Stimulated activated naive CD4-positive, alpha-beta T cell treated with Interleukin-2 at 50 U/mL for 16 hours (primary cell): ENCODE data around the gene STOX2.

Experiments used
- DNase-seq: peaks from one replicate; lab custom pipeline; 2025; lab: John Stamatoyannopoulos, UW

The STOX2 gene

DNA sequence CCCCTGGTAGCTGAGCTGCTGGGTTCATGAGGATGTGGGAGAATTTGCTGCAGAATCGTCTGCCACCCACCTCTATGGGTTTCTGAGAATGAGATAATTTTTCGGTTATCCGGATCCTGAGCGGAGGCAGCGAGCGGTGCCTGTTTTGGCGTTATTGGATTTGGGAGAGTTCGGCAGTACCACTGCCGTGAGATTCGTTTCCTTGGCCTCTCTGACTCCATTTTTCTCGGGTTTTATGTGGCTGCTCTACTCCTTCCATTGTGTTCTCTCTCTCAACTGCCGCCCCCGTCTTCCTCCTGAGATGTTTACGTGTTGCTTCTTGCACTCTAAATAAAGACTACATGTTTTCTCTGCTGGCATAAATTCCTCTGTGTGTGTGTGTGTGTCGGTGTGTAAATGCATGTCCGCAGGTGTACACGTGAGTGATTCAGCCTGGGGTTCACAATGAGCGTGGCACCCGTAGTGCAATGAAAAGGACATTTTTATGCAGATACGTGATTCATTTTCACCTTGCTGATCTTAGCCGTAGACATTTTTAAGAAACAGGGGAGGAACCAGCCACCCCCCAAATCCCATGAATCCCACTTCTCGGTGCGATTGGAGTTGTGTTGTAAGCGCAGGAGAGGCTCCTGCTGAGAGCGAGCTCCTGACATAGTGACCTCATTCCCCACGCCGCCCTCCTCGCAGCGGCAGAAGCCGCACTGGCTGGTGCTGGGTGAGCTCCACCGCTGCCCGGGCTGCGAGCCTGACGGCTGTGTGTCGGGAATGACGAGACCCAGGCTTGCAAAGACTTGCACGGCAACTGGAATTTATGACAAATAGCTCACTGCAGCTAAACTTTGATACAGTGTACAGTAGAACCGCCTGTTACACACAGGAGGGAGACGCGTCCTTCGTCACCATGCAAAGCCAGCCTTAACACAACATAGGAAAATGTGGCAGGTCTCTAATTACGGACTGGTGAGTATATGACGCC is 82.2 kb downstream of the STOX2 start:
- DNase-seq: no peak

DNA sequence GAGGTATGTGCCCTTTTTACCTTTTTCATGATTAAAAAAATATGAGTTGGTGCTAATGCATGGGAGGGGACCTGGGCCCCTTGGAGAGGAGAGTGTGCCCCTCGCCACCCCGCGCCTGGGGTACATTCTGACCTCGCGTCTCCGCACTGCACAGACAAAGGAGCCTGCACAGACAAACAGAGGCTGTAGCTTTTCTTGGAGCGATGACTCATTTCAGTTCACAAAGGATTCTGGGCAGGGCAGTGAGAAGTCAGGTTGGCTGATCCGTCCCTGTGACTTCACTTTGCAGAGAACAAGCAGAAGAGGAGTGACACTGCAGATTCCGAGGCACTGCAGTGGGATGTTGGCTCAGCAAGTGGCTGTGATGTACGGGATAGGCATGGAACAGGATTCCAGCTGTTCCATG is 82.9 kb downstream of the STOX2 start:
- no peak for DNase-seq

DNA sequence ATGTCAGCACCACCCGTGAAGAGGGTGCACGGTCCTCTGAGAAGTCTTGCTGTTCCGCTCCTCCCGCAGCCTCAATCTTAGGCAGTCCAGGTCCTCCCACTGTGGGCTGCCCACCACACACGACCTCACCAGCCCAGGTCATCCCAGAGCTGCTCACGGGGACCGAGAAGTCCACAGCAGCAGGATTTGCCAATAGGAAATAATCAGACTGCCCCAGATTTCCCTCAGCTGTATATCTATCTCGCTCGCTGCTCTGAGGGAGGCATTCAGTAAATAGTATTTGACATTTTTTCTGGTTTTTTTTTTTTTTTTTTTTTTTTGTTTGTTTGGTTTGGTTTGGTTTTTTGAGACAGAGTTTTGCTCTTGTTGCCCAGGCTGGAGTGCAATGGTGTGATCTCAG is 83.8 kb downstream of the STOX2 start:
- DNase-seq: no peak

GRCh38 chr4:183989461-183989860 is 84.4 kb downstream of the STOX2 start:
- no peak for DNase-seq

DNA sequence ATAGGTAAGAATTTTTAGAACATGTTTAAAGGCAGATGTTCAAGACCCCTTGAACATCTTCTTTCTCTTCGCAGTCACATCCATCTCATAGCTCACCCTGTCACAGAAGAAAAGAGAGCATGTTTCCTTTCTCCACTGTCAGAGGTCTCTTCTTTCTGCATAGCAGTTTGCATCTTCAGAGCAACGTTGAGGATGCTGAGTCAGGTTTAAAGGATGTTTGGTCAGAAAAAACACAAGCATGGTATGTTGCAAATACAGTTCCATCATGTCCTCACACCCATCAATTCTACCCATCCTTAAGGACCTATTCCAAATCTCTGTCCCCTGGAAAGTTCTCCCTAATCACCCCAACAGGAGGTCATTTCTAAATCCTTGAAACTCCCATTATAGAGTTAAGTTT is 84.8 kb downstream of the STOX2 start:
- no peak for DNase-seq

DNA sequence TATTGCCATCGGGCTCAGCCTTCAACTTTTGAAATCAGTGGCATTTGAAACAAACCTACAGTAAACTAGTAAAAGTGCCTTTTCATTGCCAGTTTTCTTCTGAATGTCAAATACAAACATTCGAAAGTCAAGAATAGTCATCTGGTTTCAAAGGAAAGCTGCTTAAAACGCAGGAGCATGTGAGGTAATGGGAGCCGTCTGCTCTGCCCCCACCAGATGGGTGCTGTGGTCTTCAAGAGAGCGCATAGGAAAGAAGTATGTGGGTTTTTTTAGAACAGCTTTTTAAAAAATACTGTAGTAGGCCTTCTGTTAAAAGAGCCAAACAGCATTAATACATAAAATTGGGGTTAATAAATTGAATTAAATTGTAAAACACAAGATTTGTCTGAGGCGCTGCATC is 88.6 kb downstream of the STOX2 start:
- no peak for DNase-seq

GRCh38 chr4:183995570-183995969 is 90.5 kb downstream of the STOX2 start:
- DNase-seq: no peak

DNA sequence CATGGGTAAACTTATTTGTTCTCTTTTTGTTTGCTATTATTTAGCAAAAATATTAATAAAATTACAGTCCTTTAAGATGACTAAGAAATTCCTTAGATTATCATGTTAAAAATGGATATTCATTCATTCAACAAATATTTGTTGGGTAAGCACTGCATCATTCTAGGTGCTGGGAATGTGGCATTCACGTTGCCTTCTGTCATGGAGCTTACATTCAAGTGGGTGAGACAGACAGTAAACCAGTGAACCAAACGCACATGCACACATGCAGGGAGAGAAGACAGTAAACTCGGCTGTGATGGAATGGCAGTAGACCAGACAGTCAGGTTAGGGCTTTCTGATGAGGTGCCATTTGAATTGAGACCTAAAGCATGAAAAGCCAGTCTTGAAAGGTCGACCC is 91.8 kb downstream of the STOX2 start:
- no peak for DNase-seq

DNA sequence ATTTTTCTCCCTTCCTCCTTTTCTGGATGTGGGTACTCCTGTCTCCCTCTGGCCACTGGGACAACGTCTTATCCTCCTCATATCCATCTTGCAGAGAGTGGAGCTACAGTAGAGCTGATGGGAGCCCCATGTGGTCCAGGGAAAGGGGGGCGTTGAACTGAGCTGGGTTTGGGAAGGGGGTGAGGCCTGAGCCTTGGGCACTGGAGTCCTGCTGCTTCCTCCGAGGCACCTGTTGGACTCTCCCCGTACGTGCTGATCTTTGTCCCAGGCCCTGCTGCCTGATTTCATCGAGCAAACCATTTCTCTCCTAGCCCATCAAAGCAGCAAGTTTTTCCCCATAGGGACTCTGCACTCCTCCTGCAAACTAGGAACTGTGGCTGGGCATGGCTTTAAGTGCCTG is 94.3 kb downstream of the STOX2 start:
- DNase-seq: no peak

DNA sequence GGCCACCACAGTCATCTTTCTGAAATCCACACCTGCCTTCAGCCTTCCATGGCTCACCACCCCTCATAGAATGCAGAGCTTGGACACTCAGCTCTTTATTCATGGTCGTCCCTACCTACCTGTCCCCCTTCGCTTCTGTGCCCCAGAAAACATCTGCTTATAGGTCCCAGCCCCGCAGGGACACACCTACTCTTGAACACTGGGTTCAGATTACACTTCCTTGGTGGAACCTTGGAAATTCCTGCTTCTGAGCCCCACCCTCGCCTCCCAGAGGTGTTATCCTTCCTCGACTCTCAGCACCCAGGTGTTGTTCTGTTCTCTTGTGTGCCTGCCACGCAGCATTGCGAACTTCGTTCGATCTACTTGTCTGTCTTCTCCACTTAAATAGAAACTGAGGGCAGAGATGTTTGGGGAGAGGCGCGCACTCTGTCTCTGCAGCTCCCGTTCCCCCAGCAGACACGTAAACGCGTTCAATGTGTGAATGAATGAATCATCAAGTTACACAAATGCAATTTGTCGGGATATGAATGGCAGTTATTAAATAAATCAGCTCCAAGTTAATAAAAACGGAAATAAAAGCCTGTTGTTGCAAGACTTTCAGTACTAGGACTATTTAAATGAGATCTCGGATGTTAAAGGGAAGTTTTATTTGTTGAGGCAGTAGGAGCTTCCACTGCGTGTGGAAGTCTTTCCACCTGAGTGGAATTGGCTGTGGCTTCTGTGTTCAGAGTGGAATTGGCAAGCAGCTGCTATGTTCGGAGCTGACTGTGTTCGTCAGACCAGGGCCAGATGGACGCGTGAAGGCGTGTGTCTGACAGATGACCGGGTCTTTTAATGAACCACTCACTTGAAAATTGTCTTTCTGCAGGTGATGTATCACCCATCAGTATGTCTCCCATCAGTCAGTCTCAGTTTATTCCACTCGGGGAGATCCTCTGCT is 95.6 kb downstream of the STOX2 start:
- DNase-seq: no peak

- DNase-seq: no peak
Measured at GRCh38 chr4:184003433-184003832, 98.3 kb downstream of the STOX2 start.

- no peak for DNase-seq
Measured at GRCh38 chr4:184007891-184008290, 102.8 kb downstream of the STOX2 start.

GRCh38 chr4:184010696-184011095 is 105.6 kb downstream of the STOX2 start:
- no peak for DNase-seq

- no peak for DNase-seq
Measured at GRCh38 chr4:184011826-184012380, 106.8 kb downstream of the STOX2 start.

DNA sequence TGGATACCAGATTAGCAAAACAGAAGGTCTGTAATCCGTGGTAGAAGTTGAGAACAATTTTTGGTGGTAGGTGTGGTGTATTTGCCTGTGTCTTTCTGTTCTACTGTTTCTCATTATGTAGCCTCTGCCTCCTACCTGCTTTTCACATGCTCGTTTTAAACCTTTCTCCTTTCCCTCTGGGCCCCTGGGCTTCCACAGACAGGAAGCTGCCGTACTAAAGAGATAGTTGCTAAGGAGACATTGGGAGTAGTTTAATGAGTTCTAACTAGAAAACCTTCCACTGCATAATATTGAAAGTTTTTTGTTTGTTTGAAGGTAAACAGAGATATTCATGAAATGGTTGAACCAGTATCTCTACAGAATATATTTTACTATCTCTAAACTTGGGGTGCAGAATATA is 107.8 kb downstream of the STOX2 start:
- DNase-seq: no peak

GRCh38 chr4:184014301-184014700 is 109.2 kb downstream of the STOX2 start:
- DNase-seq: no peak

DNA sequence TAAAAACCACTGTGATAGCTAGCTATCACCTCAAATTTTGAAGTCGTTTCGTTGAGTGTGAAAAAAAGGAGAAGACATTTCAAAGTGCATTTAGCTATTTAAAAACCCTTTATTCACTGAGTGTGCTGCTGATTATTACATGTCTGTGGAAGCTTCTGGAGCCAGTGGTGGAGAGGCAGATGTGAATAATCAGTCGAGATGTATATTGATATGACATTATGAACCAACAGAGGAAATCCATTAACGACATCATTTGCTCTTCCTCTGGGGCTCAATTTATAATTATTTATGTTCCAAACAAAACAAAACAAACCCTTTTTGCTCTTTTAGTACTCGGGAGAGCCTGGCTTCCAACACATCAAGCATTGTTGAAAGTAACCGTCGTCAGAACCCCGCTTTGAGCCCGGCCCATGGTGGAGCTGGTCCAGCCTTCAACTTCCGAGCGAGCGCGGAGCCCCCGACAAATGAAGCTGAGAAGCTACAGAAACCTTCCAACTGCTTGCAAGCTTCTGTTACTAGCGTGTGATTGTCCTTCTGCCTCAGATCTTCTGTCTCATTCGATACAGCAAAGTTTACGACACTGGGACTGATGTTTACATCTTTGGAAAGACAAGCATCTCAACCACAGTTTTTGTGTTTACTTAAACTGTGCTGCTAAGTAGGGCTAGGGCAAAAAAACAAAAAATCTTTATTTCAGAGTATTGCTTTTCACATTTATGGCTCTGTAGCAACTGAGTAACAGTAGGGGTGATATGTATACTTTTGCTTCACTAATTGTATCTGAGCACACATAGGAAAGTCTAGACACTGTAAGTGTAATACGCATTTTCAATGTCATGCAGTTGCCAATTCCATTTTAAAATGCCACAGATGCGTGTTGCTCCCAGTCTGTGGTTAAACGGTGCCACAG is 111.9 kb downstream of the STOX2 start:
- no peak for DNase-seq

DNA sequence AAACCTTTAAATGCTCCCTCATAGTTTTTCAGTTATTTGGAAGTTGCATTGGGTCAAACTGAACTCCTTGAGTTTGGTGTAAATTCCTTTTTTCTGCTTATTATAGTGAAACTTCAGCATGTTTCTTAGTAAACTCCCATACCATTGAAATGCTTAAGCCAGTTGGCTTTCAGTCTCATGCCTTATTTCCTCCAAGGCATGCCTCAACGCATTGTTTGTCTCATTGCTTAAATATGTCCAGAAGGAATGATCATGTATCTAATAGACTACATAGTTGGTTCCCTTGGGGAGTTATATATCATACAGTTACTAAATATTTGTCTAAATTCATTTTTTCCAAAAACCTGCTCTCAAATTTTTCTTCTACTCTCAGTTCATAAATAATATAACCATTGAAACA is 114.0 kb downstream of the STOX2 start:
- DNase-seq: no peak

GRCh38 chr4:184019667-184020623 is 114.8 kb downstream of the STOX2 start:
- DNase-seq: no peak

DNA sequence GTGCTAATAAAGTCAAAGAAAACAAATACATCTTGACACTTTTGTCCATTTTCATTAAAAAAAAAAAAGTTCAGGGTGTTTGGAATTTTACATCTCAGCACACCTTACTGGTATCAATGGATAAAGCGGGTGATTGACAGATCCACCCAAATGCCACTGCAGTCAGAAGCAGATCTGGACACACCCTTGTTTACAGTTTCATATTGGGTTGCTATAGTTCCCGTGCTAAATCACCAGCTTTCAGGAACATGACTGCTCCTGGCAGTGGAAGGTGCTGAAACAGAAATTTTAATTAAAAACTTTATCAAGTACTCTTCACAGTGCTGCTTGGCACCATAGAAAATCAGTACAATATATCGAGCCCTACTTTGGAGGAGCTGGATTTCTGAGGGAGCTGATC is 116.3 kb downstream of the STOX2 start:
- DNase-seq: no peak
